ENCODE measurements around the gene ATIC.

DNA sequence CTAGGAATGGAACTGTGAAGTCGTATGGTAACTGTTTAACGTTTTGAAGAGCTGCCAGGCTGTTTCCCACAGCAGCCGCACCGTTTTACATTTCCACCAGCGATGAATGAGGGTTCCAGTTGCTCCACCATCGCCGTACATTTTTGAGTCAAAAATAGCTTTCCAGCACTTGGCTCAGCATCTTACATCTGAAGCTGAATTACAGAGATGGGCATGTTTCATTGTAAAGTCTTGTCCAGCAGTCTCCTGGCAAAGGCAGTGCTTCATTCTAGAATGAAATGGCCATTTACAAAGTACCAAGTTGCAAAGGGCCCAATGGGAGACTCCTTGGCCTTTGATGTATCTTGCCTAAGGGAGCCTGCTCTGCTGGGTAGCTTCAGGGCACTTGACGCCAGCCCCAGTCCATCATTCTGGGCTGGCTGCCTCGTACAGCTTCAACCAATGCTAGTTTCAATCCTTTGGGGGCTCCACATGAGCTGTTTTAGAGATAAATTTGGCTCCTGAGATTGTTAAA lies 45.1 kb downstream of the ATIC start:
- TF ChIP-seq BACH2 (CRISPR knock-in tag; IDR thresholded peaks at IDR 0.05; ENCODE audit: borderline replicate concordance) (no peak), RARB (CRISPR knock-in tag; IDR thresholded peaks at IDR 0.05) (no peak), TCF4 (CRISPR knock-in tag; IDR thresholded peaks at IDR 0.05; ENCODE audit: borderline replicate concordance) (no peak), SNAI2 (CRISPR knock-in tag; IDR thresholded peaks at IDR 0.05) (no peak), TOX (CRISPR knock-in tag; IDR thresholded peaks at IDR 0.05; ENCODE audit: borderline replicate concordance) (no peak)
- TF ChIP-seq, protein P1, sequence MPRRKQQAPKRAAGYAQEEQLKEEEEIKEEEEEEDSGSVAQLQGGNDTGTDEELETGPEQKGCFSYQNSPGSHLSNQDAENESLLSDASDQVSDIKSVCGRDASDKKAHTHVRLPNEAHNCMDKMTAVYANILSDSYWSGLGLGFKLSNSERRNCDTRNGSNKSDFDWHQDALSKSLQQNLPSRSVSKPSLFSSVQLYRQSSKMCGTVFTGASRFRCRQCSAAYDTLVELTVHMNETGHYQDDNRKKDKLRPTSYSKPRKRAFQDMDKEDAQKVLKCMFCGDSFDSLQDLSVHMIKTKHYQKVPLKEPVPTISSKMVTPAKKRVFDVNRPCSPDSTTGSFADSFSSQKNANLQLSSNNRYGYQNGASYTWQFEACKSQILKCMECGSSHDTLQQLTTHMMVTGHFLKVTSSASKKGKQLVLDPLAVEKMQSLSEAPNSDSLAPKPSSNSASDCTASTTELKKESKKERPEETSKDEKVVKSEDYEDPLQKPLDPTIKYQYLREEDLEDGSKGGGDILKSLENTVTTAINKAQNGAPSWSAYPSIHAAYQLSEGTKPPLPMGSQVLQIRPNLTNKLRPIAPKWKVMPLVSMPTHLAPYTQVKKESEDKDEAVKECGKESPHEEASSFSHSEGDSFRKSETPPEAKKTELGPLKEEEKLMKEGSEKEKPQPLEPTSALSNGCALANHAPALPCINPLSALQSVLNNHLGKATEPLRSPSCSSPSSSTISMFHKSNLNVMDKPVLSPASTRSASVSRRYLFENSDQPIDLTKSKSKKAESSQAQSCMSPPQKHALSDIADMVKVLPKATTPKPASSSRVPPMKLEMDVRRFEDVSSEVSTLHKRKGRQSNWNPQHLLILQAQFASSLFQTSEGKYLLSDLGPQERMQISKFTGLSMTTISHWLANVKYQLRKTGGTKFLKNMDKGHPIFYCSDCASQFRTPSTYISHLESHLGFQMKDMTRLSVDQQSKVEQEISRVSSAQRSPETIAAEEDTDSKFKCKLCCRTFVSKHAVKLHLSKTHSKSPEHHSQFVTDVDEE (CRISPR knock-in tag; IDR thresholded peaks at IDR 0.05): no peak
- TF ChIP-seq, protein P2, sequence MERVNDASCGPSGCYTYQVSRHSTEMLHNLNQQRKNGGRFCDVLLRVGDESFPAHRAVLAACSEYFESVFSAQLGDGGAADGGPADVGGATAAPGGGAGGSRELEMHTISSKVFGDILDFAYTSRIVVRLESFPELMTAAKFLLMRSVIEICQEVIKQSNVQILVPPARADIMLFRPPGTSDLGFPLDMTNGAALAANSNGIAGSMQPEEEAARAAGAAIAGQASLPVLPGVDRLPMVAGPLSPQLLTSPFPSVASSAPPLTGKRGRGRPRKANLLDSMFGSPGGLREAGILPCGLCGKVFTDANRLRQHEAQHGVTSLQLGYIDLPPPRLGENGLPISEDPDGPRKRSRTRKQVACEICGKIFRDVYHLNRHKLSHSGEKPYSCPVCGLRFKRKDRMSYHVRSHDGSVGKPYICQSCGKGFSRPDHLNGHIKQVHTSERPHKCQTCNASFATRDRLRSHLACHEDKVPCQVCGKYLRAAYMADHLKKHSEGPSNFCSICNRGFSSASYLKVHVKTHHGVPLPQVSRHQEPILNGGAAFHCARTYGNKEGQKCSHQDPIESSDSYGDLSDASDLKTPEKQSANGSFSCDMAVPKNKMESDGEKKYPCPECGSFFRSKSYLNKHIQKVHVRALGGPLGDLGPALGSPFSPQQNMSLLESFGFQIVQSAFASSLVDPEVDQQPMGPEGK (CRISPR knock-in tag; IDR thresholded peaks at IDR 0.05; ENCODE audit: borderline replicate concordance): no peak

All from SK-N-SH treated with all-trans-retinoic acid at 6 μM for 48 hours (cell line).